Measurements from ENCODE around the gene ADGRA3.

- TF ChIP-seq ZNF777 (tag by site-specific recombination; IDR thresholded peaks at IDR 0.05; ENCODE audit: borderline replicate concordance) = no peak
- no peak for TF ChIP-seq CTCF (tag by site-specific recombination; IDR thresholded peaks at IDR 0.05)
- TF ChIP-seq ZNF280D (tag by site-specific recombination; IDR thresholded peaks at IDR 0.05) = no peak
- no peak for TF ChIP-seq ZNF561 (tag by site-specific recombination; IDR thresholded peaks at IDR 0.05; ENCODE audit: borderline replicate concordance)
- no peak for TF ChIP-seq ZNF701 (tag by site-specific recombination; IDR thresholded peaks at IDR 0.05)
- no peak for TF ChIP-seq ELK4 (IDR thresholded peaks at IDR 0.05; ENCODE audit: borderline replicate concordance, low read depth, low read length)
- TF ChIP-seq KLF7 (tag by site-specific recombination; IDR thresholded peaks at IDR 0.05; ENCODE audit: borderline replicate concordance) = no peak
- TF ChIP-seq ZNF747 (tag by site-specific recombination; IDR thresholded peaks at IDR 0.05) = no peak
- TF ChIP-seq ZNF335 (tag by site-specific recombination; conservative IDR thresholded peaks at IDR 0.05) = no peak
Measured at GRCh38 chr4:22486276-22486675, 29.6 kb downstream of the ADGRA3 start.

All from HEK293 (cell line).